G401 (cell line): ENCODE results near the gene MTA3. TPM values are rescaled to one million over a fixed set of nuclear protein-coding genes. Genes with fewer than 3 reads are reported as not detected.
"Not testable (repeated sequence)": the region's sequence is repeated elsewhere in the genome, so short reads cannot be mapped to it uniquely, and the experiment has no call there.

Source experiments
- DNase-seq: peaks from one replicate; pipeline ENCODE4 v3.0.0-alpha.2; 2015; ENCODE audit warnings: low spot score
- in situ Hi-C: cut with HindIII; loops from 2 replicates; pipeline ENCODE4 v1.10.0; 2016; ENCODE audit warnings: low sequenced_read_pairs, mixed read lengths
- total RNA-seq: library from RNA; depleted of rRNA; stranded (reverse); fragments of >200 nt; shearing (Covaris generic); gene quantifications from 2 replicates; pipeline ENCODE4 v1.2.3, GENCODE V29; 2014; rRNA removed

MTA3 gene
- total RNA-seq = 61.2 and 65.4 TPM in 2 replicates

- peak; percentile 45 for DNase-seq
- in situ Hi-C loops = loop anchor here (10.0 kb wide), 1 partner anchor 186 kb away; no protein-coding TSS in a partner anchor
Observed at GRCh38 chr2:42568401-42569115, at the start of gene MTA3. MTA3 (plus strand) TSS chr2:42568632; CDS start chr2:42568746, 114 bp downstream.

- DNase-seq = no peak
- in situ Hi-C loops = no loop called here
Observed at GRCh38 chr2:42519624-42520023, 48.8 kb upstream of the MTA3 start.

GRCh38 chr2:42522035-42522434, 46.4 kb upstream of the MTA3 start:
- in situ Hi-C loops = no loop called here
- DNase-seq = no peak

- no peak for DNase-seq
- in situ Hi-C loops = no loop called here
Observed at GRCh38 chr2:42523341-42523740, 45.1 kb upstream of the MTA3 start.

GRCh38 chr2:42532397-42532796, 36.0 kb upstream of the MTA3 start:
- DNase-seq = no peak
- in situ Hi-C loops = no loop called here

GRCh38 chr2:42537493-42537892, 30.9 kb upstream of the MTA3 start:
- in situ Hi-C loops = no loop called here
- DNase-seq = no peak

GRCh38 chr2:42542871-42543270, 25.6 kb upstream of the MTA3 start:
- in situ Hi-C loops = no loop called here
- no peak for DNase-seq

GRCh38 chr2:42545023-42545721, 23.3 kb upstream of the MTA3 start:
- in situ Hi-C loops = no loop called here
- DNase-seq = no peak

GRCh38 chr2:42545841-42546390, 22.5 kb upstream of the MTA3 start:
- in situ Hi-C loops = no loop called here

GRCh38 chr2:42547014-42547413, 21.4 kb upstream of the MTA3 start:
- DNase-seq = no peak
- in situ Hi-C loops = no loop called here

More at GRCh38 chr2:42545841-42546390, 22.5 kb upstream of the MTA3 start:
- DNase-seq = no peak

- in situ Hi-C loops = no loop called here
- DNase-seq = no peak
Observed at GRCh38 chr2:42547446-42548295, 20.8 kb upstream of the MTA3 start.

- no peak for DNase-seq
Observed at GRCh38 chr2:42550870-42551269, 17.6 kb upstream of the MTA3 start.

GRCh38 chr2:42554392-42554791, 14.0 kb upstream of the MTA3 start:
- DNase-seq = no peak
- in situ Hi-C loops = no loop called here

More at GRCh38 chr2:42550870-42551269, 17.6 kb upstream of the MTA3 start:
- in situ Hi-C loops = no loop called here

- no peak for DNase-seq
- in situ Hi-C loops = no loop called here
Observed at GRCh38 chr2:42556315-42556890, 12.0 kb upstream of the MTA3 start.

- in situ Hi-C loops = no loop called here
Observed at GRCh38 chr2:42557306-42557705, 11.1 kb upstream of the MTA3 start.

GRCh38 chr2:42558827-42559226, 9.6 kb upstream of the MTA3 start:
- in situ Hi-C loops = no loop called here
- DNase-seq = no peak

More at GRCh38 chr2:42557306-42557705, 11.1 kb upstream of the MTA3 start:
- no peak for DNase-seq

- in situ Hi-C loops = loop anchor here (10.0 kb wide), 1 partner anchor 195 kb away; no protein-coding TSS in a partner anchor
Observed at GRCh38 chr2:42560133-42560532, 8.3 kb upstream of the MTA3 start.

GRCh38 chr2:42560899-42561298, 7.5 kb upstream of the MTA3 start:
- in situ Hi-C loops = loop anchor here (10.0 kb wide), 1 partner anchor 194 kb away; no protein-coding TSS in a partner anchor

More at GRCh38 chr2:42560133-42560532, 8.3 kb upstream of the MTA3 start:
- DNase-seq = not testable (repeated sequence)

More at GRCh38 chr2:42560899-42561298, 7.5 kb upstream of the MTA3 start:
- no peak for DNase-seq
